Measurements from ENCODE around the gene ZFPM1. TPM values are rescaled to one million over a fixed set of nuclear protein-coding genes. Genes with fewer than 3 reads are reported as not detected.
"Not testable (repeated sequence)": the region's sequence is repeated elsewhere in the genome, so short reads cannot be mapped to it uniquely, and the experiment has no call there.

The ZFPM1 gene
- total RNA-seq, 4 donors from 2014 or later: 1.9 to 5.3 (median 3.4) TPM

DNA sequence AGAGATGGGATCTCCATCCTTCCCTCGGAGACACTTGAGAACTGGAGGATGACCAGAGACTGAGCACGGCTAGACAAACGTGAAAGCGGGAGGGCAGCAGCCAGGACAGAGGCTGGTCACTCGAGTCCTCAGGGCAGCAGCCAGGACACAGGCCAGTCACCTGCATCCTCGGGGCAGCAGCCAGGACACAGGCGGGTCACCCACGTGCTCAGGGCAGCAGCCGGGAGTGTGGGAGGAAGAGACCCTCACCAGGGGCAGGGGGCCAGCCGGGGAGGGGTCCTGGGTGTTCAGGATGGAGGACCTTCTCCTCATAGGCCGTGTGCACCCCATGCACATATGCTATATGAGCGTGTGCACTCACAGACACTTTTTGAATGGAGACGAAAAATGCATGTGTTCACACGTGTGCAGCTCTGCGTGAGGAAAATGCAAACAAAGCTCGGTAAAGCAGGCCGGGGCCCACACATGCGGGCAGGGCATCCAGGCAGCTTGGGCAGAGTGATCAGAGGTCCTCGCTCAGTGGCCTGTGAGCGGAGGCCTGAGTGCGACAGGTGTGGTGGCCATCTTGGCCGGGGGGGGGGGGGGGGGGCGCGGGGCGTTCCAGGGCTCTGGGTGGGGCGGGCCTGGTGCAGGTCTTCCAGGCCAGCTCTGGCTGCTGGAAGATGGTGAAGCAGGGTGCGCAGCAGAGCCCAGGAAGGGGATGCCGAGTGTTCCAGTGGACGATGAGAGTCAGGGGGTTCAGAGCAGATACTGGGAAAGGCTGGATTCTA is 43.6 kb upstream of the ZFPM1 start:
- 74 to 83% methylated on average over 23 of the region's 29 CpGs for WGBS, 2 donors
- no peaks in the 10 kb centered on the region for H3K27me3 ChIP-seq
- intact Hi-C loops (cut with DNase I): no loop called here
- DNase-seq: no peak
- no peak overlapping the region for H3K4me3 ChIP-seq (replicated peaks in 1 of 3)
- H3K36me3 ChIP-seq: no peaks in the 10 kb centered on the region
- TF ChIP-seq CTCF (IDR thresholded peaks at IDR 0.05) (no peak), POLR2A (IDR thresholded peaks at IDR 0.05) (no peak)
- no peaks in the 10 kb centered on the region for H3K9me3 ChIP-seq
- H3K4me1 ChIP-seq: no peaks in the 10 kb centered on the region
- no peak overlapping the region for H3K27ac ChIP-seq

DNA sequence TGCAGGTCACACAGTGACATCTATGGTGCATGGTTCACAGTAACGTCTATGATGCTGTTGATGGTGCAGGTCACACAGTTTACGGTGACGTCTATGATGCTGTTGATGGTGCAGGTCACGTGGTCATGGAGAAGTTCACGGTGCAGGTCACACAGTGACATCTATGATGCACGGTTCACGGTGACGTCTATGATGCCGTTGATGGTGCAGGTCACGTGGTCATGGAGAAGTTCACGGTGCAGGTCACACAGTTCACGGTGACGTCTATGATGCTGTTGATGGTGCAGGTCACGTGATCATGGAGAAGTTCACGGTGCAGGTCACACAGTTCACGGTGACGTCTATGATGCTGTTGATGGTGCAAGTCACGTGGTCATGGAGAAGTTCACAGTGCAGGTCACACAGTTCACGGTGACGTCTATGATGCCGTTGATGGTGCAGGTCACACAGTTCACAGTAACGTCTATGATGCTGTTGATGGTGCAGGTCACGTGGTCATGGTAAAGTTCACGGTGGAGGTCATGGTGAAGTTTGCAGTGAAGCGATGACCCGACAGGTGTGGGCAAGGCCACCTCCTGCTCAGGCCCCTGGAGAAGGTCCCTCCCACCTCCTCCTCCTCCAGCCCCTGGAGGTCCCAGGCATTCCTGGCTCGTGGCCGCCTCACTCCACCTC is 42.6 kb upstream of the ZFPM1 start:
- intact Hi-C loops (cut with DNase I); H3K4me3 ChIP-seq (replicated peaks in 1 of 3); H3K9me3 ChIP-seq; H3K36me3 ChIP-seq; DNase-seq; H3K27ac ChIP-seq; H3K4me1 ChIP-seq; H3K27me3 ChIP-seq: not testable (repeated sequence)
- 96% methylated on average over 26 to 28 of the region's 28 CpGs for whole genome bisulfite sequencing, 2 donors

GRCh38 chr16:88411951-88412576 is 41.0 kb upstream of the ZFPM1 start:
- no peak overlapping the region for H3K27ac ChIP-seq
- WGBS, 2 donors: 88 to 94% methylated on average over 11 to 16 of the region's 18 CpGs
- H3K36me3 ChIP-seq: no peaks in the 10 kb centered on the region
- DNase-seq: no peak
- no peaks in the 10 kb centered on the region for H3K4me1 ChIP-seq
- no peak overlapping the region for H3K4me3 ChIP-seq (replicated peaks in 1 of 3)
- TF ChIP-seq CTCF (IDR thresholded peaks at IDR 0.05) (no peak), POLR2A (IDR thresholded peaks at IDR 0.05) (no peak)
- no peaks in the 10 kb centered on the region for H3K9me3 ChIP-seq
- intact Hi-C loops (cut with DNase I): no loop called here
- no peaks in the 10 kb centered on the region for H3K27me3 ChIP-seq

DNA sequence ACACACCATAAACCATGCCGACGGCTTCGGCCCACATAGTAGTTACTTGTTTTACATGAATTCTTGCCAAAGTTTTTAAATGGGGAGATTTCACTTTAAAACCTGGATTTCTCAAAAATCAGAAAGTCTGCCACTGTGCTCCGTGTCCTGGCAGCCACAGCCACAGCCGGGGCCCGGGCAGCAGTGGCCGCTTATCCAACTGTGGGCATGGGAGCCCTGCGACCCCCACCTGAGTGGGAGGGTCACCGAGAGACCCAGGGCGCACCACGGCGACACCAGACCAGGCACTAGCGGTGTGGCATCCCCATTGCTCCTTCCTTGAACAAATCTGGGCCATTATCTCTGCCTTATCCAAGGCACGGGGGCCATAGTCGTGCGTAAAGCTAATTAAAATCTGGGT is 40.3 kb upstream of the ZFPM1 start:
- H3K27ac ChIP-seq: no peak overlapping the region
- intact Hi-C loops (cut with DNase I): no loop called here
- TF ChIP-seq CTCF (IDR thresholded peaks at IDR 0.05) (no peak), POLR2A (IDR thresholded peaks at IDR 0.05) (no peak)
- H3K36me3 ChIP-seq: no peaks in the 10 kb centered on the region
- WGBS, 2 donors: 82 to 86% methylated on average over 10 to 16 of the region's 16 CpGs
- H3K4me3 ChIP-seq (replicated peaks in 1 of 3): no peak overlapping the region
- DNase-seq: no peak
- no peaks in the 10 kb centered on the region for H3K4me1 ChIP-seq
- H3K9me3 ChIP-seq: no peaks in the 10 kb centered on the region
- no peaks in the 10 kb centered on the region for H3K27me3 ChIP-seq

GRCh38 chr16:88413231-88413630 is 39.8 kb upstream of the ZFPM1 start:
- H3K4me3 ChIP-seq (replicated peaks in 1 of 3): no peak overlapping the region
- H3K27ac ChIP-seq: no peak overlapping the region
- no peaks in the 10 kb centered on the region for H3K4me1 ChIP-seq
- no peak for TF ChIP-seq POLR2A (IDR thresholded peaks at IDR 0.05)
- TF ChIP-seq CTCF (IDR thresholded peaks at IDR 0.05): no peak
- DNase-seq: no peak
- 86% methylated on average over 7 to 11 of the region's 12 CpGs for WGBS, 2 donors
- no peaks in the 10 kb centered on the region for H3K9me3 ChIP-seq
- H3K36me3 ChIP-seq: no peaks in the 10 kb centered on the region
- no peaks in the 10 kb centered on the region for H3K27me3 ChIP-seq
- intact Hi-C loops (cut with DNase I): no loop called here

Data from thyroid gland (tissue), 4 donors.